NCI-H1436 treated with DMSO at 0.1 percent for 48 hours (cell line): ENCODE data around the gene TP53I3.
A peak's percentile ranks its signal among the peaks of the same experiment; 100 is the strongest.
"Not testable (repeated sequence)": the region's sequence is repeated elsewhere in the genome, so short reads cannot be mapped to it uniquely, and the experiment has no call there.

Experiments used
- DNase-seq: peaks from one replicate; lab custom pipeline; 2025; lab: John Stamatoyannopoulos, UW

The TP53I3 gene

GRCh38 chr2:24052951-24053350 lies 31.7 kb downstream of the TP53I3 start:
- no peak for DNase-seq

GRCh38 chr2:24051833-24052232 lies 32.8 kb downstream of the TP53I3 start:
- DNase-seq = no peak

- DNase-seq = no peak
Observed at GRCh38 chr2:24050041-24050979, 34.3 kb downstream of the TP53I3 start.

GRCh38 chr2:24049485-24050021 lies 35.1 kb downstream of the TP53I3 start, which contains the start of gene FKBP1B:
Gene FKBP1B, plus strand, starts transcription at chr2:24049741. Its CDS starts 109 bp downstream, at chr2:24049850.
- no peak for DNase-seq

- no peak for DNase-seq
Observed at GRCh38 chr2:24048769-24049484, 35.7 kb downstream of the TP53I3 start.

GRCh38 chr2:24047703-24048033 lies 37.0 kb downstream of the TP53I3 start:
- no peak for DNase-seq

- DNase-seq = peak; percentile 98
Observed at GRCh38 chr2:24046930-24047702, 37.5 kb downstream of the TP53I3 start, which contains the start of gene WDCP. Gene WDCP, minus strand, starts transcription at chr2:24047391. Its CDS starts 7,897 bp downstream, at chr2:24039494.

- no peak for DNase-seq
Observed at GRCh38 chr2:24046599-24046929, 38.1 kb downstream of the TP53I3 start.

- DNase-seq = no peak
Observed at GRCh38 chr2:24045511-24046508, 38.8 kb downstream of the TP53I3 start.

GRCh38 chr2:24043133-24043532 lies 41.5 kb downstream of the TP53I3 start:
- DNase-seq = not testable (repeated sequence)

- no peak for DNase-seq
Observed at GRCh38 chr2:24040511-24040910, 44.1 kb downstream of the TP53I3 start.

GRCh38 chr2:24038786-24039499 lies 45.7 kb downstream of the TP53I3 start:
- no peak for DNase-seq
